ENCODE data around the gene ATRNL1.

- TF ChIP-seq TARDBP (IDR thresholded peaks at IDR 0.05) (no peak), PKNOX1 (IDR thresholded peaks at IDR 0.05) (no peak), NFRKB (IDR thresholded peaks at IDR 0.05) (no peak), L3MBTL2 (conservative IDR thresholded peaks at IDR 0.05) (no peak), FOXA1 (IDR thresholded peaks at IDR 0.05) (no peak), FOXM1 (IDR thresholded peaks at IDR 0.05; ENCODE audit: borderline replicate concordance) (no peak), HDGF (IDR thresholded peaks at IDR 0.05; ENCODE audit: borderline replicate concordance) (no peak), SP1 (IDR thresholded peaks at IDR 0.05) (no peak), SUZ12 (IDR thresholded peaks at IDR 0.05) (no peak), BHLHE40 (IDR thresholded peaks at IDR 0.05; ENCODE audit: borderline replicate concordance) (no peak), LEF1 (IDR thresholded peaks at IDR 0.05; ENCODE audit: borderline replicate concordance) (no peak), ELF4 (IDR thresholded peaks at IDR 0.05) (no peak), ZNF384 (IDR thresholded peaks at IDR 0.05) (no peak), ARNT (IDR thresholded peaks at IDR 0.05) (no peak)
Measured at GRCh38 chr10:115059301-115059898, 33.8 kb upstream of the ATRNL1 start.
